HG02852 (cell line): ENCODE data around the gene KIF6.

Experiments
- ATAC-seq: cut with Tn5 transposase; IDR thresholded peaks from one replicate; pipeline ENCODE4 v1.9.1; 2021; ENCODE audit warnings: mild to moderate bottlenecking, moderate library complexity; ENCODE audit not compliant: unreplicated experiment

Gene KIF6

GRCh38 chr6:39465539-39465938 lies 259.7 kb downstream of the KIF6 start:
- no peak for ATAC-seq

GRCh38 chr6:39464067-39464466 lies 261.1 kb downstream of the KIF6 start:
- no peak for ATAC-seq

- no peak for ATAC-seq
Observed at GRCh38 chr6:39453956-39454524, 271.2 kb downstream of the KIF6 start.

GRCh38 chr6:39453241-39453640 lies 272.0 kb downstream of the KIF6 start:
- no peak for ATAC-seq

GRCh38 chr6:39452306-39453145 lies 272.7 kb downstream of the KIF6 start:
- no peak for ATAC-seq

- no peak for ATAC-seq
Observed at GRCh38 chr6:39451831-39452230, 273.4 kb downstream of the KIF6 start.

- ATAC-seq = no peak
Observed at GRCh38 chr6:39449022-39449421, 276.2 kb downstream of the KIF6 start.

GRCh38 chr6:39446909-39447308 lies 278.3 kb downstream of the KIF6 start:
- ATAC-seq = no peak

GRCh38 chr6:39445667-39446066 lies 279.5 kb downstream of the KIF6 start:
- no peak for ATAC-seq

GRCh38 chr6:39444479-39445019 lies 280.7 kb downstream of the KIF6 start:
- no peak for ATAC-seq

- ATAC-seq = no peak
Observed at GRCh38 chr6:39441986-39442385, 283.2 kb downstream of the KIF6 start.

- no peak for ATAC-seq
Observed at GRCh38 chr6:39441301-39441700, 283.9 kb downstream of the KIF6 start.

- ATAC-seq = no peak
Observed at GRCh38 chr6:39440039-39440426, 285.2 kb downstream of the KIF6 start.

GRCh38 chr6:39439342-39440038 lies 285.7 kb downstream of the KIF6 start:
- no peak for ATAC-seq

GRCh38 chr6:39433630-39434029 lies 291.6 kb downstream of the KIF6 start:
- ATAC-seq = no peak

GRCh38 chr6:39432330-39433025 lies 292.7 kb downstream of the KIF6 start:
- ATAC-seq = no peak

- no peak for ATAC-seq
Observed at GRCh38 chr6:39430871-39431523, 294.2 kb downstream of the KIF6 start.

- no peak for ATAC-seq
Observed at GRCh38 chr6:39430446-39430845, 294.8 kb downstream of the KIF6 start.

- no peak for ATAC-seq
Observed at GRCh38 chr6:39428816-39429215, 296.4 kb downstream of the KIF6 start.

GRCh38 chr6:39428152-39428551 lies 297.1 kb downstream of the KIF6 start:
- ATAC-seq = no peak

GRCh38 chr6:39426073-39426456 lies 299.1 kb downstream of the KIF6 start:
- ATAC-seq = no peak
